ENCODE data around the gene PBOV1.

Gene PBOV1

DNA sequence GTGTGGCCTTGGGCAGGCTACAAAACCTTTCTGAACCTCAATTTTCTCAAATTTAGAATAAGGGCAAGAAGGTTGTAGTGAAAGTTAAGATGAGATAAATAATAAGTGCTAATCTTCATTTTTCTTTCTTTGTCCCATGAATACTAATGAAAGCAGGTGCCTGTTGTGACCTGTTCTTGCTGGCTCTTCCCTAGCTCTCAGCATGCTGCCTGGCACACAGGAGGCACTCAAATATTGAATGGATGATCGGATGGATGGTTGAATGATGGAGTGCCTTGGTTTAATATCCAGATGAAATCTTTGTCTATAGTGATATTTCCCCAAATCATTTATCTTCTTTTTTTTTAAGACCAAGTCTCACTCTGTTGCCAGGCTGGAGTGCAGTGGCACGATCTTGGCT lies 15.0 kb downstream of the PBOV1 start:
- no peak for DNase-seq

DNA sequence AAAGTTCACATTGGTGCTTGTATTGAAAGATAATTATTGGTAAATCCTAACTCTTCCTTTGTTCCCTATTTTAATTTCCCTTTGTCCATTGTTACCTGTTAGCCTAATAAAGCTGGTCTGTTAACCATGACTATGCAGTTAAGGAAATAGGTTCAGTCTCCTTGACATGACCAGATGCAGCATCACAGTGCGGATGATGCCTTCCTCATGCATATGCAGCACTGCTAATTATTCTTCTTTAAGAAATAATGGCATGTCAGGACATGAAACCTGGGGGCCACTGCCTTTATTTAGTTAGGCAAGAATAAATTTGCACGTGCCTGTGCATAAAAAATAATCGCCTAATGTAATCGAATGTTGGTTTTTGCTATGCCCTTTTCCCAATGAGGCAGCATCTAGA lies 16.5 kb downstream of the PBOV1 start:
- DNase-seq, result no peak

GRCh38 chr6:138198430-138199091 lies 19.7 kb downstream of the PBOV1 start:
- no peak for DNase-seq

GRCh38 chr6:138197570-138197969 lies 20.7 kb downstream of the PBOV1 start:
- DNase-seq, result no peak

DNA sequence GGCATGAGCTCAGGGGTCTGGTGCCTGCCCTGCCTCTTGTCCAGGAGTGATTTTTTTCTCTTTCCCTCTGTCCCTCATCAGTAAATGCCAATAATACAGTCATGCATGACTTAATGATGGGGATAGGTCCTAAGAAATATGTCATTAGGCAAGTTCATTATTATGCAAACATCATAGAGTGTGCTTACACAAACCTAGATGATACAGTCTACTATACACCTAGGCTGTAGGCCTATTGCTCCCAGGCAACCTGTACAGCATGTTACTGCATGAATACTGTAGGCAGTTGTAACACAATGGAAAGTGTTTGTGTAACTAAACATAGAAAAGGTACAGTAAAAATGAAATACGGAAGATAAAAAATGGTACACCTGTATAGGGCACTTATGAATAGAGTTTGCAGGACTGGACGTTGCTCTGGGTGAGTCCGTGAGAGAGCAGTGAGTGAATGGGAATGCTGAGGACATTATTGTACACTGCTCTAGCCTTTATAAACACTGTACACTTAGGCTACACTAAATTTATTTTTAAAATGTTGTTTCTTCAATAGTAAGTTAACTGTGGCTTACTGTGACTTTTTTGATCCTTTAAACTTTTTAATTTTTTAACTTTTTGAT lies 22.1 kb downstream of the PBOV1 start:
- DNase-seq, result no peak

DNA sequence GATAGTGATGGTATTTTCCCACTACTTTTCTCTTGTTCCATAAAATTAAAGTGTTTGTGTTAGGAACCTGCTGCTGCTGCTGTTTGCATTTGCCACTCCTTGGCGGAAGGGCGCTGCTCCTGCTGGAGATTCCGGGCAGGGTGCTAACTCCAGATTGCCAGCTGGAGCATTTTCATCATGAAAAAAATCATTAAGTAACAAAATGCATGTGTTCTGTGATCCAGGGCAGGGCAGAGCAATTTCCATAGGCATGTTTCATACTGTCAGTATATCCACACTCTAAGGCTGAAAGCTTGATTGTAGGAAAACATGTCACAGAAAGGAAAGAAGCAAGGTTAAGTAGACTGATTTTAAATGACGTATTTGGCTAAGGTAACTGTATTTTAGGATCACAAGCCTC lies 24.0 kb downstream of the PBOV1 start:
- DNase-seq, result no peak

DNA sequence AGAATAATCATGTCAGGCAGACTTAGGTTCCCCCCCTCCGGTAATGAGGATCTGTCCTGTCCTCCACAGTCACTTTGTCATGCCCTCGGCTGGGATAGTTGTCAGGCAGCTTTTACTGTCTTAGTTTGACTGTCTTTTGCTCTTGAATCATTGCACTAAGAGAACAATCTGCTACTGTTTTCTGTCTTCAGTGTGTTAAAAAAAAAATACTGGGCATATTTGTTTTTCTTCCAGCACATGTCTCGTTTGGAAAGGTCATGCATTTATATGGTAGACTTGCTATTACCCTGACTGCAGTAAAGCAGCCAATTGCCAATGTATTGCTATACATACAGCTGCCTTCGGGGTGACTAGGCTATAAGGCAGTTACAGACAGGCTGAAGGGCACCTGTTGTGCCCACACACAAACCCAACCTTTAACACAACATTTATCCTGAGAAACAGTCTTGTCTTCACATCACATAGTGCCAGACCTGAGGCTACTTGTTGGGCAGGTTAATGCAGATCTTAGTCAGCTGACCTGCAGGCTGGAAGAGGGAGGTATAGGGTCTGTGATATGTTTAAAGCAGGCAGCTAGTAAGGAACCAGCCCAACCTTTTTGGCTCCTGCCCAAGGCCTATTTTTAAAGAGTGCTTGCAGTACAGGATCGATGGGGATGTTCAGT lies 29.9 kb downstream of the PBOV1 start:
- DNase-seq, result no peak

DNA sequence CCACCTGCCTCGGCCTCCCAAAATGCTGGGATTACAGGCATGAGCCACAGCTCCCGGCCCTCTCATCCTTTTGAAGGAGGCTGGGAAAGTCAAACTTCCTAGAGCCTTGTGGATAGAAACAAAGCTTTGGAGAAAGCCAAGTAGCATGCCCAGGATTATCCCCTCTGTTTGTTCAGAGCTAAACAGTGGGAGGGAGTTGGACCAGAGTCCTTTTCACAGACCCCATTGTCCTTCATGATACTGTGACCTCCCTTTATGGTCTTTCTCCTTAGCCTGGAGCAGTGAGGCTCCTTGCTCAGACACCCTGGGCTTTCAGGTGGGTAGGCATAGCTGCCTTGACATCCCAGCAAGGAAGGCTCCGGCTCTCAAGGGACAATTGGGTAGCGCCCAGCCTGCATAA lies 31.1 kb downstream of the PBOV1 start:
- no peak for DNase-seq

DNA sequence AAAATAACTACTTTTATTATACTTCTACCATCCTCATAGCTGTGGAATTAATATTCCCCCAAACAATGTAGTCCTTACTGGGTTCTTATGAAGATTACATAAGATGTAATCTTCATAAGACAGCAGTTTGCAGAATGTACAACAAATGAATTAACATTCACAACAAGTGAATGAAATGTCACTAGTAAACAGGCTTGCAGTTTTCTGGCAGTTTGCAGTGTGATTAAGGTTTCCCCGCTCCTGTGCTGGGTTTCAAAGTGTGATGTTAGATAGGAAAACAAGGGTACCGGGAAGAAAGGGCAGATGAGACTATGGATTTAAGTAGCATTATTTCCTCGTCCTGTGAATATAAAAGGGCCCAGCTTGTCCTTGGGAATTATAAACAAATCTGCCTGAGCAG lies 34.1 kb downstream of the PBOV1 start:
- no peak for DNase-seq

DNA sequence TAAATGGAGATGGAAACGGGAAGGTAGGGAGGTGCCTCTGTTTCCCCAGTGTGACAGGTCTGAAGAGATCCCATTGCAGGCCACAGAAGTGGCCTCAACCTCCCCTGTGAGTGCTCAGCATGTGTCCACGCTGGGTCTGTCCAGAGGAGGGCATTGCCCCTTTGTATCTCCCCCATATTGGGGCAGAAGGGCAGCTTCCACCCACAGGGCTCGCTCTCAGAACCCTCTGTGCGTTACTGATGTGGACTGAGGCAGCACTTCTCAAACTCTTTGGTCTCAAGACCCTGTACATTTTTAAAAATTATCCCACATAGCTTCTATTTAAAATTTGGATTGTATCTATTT lies 34.5 kb downstream of the PBOV1 start:
- no peak for DNase-seq

- DNase-seq, result no peak
These were observed 35.1 kb downstream of the PBOV1 start for GRCh38 chr6:138182939-138183789.

DNA sequence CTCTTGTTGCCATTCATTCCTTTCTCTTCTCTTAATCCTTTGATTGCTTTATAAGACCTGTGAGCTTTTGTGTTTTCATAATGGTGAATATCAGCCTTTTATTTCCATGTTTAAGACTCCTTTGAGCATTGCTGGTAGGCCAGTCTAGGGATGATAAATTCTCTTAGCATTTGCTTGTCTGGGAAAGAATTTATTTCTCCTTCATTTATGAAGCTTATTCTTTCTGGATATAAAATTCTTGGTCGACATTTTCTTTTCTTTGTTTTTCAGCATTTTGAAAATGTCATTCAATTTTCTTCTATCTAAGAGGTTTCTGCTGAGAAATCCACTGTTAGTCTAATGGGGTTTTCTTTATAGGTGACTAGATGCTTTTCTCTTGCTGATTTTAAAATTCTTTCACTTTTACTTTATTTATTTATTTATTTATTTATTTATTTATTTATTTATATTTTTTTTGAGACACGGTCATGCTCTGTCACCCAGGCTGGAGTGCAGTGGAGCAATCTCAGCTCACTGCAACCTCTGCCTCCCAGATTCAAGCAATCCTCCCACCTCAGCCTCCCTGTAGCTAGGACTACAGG lies 41.5 kb downstream of the PBOV1 start:
- no peak for DNase-seq

GRCh38 chr6:138175596-138175995 lies 42.7 kb downstream of the PBOV1 start:
- DNase-seq, result no peak
